ENCODE results near the gene CAMK2A.

Gene CAMK2A

DNA sequence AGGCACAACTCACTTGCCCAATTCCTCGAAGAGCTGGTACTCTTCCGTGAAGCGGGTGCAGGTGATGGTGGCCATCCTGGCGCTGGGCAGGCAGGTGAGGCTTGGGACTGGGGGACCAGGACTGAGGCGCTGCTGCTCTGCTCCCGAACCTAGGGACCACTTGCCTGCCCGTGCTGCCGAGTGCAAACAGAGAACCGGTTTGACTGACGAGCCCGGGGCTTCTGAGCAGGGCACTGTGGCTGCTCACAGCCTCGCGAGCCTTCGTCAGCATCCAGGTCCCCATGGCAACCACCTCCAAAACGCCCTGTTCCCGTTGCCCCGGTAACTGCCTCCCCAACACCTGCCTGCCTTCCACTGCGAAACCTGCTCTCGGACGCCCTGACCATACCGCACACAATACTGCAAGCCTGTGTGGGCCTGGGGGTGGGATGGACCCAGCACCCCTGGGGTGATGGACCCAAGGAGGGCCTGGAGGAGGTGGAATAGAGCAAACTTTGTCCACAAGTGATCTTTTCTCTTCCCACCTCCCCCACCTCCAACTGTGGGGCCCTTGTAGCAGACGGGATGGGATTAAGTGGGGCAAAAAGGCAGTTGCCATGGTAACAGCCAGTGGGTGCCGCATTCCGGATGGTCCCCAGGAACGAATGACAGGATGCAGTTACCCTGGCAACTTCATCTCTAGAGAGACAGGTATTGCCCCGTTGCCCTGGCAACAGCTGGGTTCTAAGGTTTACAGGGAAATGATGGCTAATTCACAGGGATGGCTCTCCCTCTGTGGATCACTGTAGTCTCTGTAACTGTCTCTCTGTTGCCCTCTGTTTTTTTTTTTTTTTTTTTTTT is at the start of gene CAMK2A:
TSS of gene CAMK2A (minus strand) at position 223 of the 840 bp plus-strand sequence. CDS start at position 75, 148 bp downstream.
- DNase-seq, result no peak

DNA sequence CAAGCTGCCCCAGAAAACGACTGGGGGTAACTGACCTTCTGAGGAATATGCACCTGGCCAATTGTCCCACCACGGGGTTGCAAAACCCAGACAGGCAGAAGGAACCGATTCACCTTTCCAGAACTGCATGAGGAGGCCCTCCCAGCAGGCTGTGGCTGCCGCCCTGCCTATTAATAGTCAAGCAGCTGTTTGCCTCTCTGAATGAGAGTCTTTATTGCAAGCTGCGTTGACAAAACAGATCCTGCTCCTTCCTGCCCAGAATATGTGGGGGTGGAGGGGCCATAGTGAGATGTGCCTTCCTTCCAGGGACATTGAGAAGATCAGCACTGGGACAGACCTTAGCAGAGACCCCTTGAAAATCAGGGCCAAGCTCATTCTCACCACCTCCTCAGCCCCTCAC is 49.6 kb upstream of the CAMK2A start:
- peak; percentile 45 for DNase-seq

DNA sequence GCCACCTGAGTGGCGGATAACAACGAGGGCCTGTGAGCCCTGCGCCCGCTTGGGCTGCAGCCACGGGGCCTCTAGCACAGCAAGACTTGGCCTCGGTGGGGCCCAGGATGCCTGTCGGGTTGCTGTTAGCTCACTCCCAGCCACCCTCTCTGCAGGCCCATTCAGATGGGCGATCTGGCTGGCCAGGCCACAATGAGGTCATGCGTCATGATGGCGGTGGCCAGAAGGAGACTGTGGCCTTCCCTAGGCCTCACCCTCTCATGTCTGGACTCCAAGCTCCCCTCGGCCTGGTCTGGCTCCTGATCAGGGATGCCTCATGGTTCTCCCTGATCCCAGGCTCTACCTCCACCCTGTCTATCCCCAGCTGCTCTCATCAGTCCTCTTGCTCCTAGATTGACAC is 49.0 kb upstream of the CAMK2A start:
- DNase-seq, result no peak

DNA sequence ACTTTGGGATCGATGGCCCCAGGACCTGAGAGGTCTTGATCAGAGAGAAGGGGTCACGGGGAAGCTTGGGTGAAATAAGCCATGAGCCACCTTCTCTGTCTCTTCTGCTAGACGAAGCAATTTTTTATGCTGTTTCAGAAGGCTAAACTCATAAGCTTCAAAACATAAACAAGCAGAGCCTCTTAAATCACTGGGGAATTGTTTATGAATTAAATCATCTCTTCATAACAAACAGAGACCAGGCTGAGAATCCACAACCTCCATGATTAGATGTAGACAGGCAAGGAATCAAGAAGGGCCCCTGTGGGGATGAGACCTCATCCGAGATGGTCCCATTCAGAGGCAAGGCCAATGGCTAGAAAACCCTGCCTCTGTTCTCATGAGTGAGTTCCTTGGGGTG is 46.2 kb upstream of the CAMK2A start:
- DNase-seq, result no peak

DNA sequence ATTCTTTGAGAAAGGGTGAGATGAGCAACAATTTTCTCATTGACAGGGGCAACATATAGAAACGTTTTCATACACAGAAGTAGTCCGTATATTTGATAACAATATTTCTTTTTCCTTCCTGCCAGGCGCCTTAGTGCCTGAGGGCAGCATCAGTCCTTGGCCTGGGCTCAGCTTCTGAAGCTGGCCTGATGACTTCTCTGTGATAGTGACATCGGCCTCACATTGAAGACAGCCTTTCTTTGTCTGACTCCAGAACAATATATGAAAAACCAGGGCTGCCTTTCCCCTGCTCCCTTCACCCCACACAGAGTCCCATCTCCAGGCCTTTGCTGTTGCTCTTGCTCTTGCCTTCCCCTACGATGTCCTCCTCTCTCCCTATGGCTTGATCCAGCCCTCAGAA is 43.8 kb upstream of the CAMK2A start:
- no peak for DNase-seq

DNA sequence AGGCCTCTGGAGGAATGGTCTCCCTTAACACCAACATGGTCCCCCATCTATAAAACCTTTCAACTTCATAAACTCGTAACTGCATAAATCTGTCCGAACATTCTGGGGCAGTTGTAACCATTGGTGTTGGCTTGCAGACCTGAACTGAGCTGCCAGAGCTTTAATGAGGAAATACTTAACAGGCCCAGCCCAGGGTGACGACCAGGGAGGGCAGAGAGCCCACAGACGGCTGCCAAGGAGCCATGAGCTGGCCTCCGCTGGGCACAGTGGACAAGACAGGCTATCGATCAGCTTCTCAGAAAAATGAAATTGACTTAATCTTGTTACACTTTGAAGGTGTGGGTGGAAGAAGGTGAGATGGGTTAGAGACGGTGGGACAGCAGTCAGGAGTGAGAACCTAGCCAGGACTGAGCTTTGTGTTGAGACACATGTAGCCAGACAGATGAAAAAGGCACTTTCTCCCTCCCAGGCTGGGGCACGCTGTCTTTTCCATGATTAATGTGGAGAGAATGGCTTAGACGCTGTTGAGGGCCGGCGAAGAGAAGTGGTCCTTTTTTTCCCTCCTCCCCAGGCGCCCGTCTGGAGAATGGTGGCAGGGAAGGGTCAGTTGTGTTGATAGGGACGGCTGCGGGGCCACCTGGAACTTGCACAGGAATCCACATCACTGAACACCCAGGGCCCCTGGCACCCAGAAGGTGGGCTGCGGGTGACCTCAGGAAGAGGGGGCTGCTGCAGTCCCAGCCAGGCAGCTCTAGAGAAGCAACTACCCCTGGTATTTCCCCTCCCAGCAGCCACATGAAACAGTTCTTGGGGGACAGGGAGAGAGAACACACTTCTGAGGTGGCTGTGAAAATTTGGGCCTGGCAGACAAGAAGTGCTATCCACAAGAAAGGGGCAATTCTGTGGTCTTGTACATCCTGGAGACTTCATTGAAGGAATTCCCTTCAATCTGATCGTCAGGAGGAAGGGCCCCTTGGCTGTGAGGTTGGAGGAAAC is 40.6 kb upstream of the CAMK2A start:
- DNase-seq, result no peak

DNA sequence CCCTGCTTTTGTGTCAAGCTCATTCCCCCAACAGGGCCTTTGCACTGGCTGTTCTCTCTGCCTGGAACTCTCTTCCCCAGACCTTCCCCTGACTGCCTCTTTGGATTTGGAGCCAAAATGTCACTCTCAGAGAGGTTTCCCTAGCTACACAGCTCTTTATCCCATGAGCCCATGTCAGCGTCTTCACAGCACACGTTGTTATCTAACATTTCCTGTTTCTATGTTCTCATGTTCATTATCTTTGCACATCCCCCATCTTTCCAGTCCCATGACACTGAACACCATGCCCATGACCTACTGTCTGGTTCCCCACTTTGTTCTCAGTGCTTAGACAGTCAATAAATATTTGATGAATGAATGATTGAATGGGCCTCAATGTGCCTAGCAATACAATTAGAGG is 39.5 kb upstream of the CAMK2A start:
- no peak for DNase-seq

DNA sequence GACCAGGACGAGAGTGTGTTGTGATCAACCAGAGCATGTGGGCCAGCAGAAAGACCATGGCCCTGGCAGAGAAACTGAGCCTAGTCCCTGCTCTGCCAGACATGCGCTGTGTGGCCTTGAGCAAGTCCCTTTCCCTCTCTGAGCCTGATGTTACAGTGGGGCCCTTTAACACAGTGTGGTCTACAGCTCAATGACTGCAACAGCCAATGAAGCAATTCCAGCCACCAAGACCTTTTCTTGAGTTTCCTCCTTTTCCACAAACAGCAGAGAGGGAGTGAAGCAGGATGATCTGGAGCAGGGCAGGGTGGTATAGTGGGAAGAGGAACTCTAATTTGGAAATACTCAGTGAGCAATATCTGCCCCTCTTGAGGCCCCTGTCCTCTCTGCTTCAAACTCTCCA is 38.9 kb upstream of the CAMK2A start:
- DNase-seq, result no peak

DNA sequence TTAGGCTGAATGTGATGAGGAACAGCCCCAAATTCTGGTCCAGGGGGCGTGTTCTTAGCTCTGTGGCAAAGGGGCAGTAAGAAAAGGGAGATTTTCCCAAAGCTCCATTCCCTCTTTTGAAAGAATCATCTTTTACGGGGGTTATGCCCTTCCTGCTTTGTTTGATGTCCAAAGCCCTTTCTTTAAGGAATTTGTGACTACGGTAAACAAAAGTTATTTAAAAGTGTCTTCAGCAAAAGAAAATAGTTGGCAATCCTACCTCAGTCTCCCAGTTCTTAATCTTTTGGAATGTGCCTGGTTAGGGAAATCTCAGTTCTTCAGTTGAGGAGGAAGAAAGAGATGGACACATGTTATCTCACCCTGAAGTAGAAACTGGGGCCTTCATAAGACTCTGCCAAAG is 37.6 kb upstream of the CAMK2A start:
- DNase-seq, result no peak

DNA sequence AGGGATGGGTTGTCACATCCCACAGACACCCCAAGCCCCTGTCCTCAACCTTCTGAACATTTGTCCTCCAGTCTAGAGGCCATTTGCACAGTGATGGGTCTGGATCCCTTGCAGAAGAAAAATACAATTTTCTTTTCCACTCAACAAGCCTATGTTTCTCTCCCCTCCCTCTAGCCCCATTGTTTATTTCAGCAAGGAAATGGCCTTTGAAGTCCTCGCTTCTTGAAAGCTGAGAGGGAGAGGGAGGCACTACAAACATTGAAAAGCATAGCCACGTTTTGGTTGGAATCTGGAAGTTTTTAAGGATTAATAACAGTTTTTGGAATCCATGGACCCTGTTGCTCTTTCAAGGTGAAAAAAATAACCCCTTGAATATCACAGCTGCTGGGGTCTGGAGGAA is 37.1 kb upstream of the CAMK2A start:
- no peak for DNase-seq

DNA sequence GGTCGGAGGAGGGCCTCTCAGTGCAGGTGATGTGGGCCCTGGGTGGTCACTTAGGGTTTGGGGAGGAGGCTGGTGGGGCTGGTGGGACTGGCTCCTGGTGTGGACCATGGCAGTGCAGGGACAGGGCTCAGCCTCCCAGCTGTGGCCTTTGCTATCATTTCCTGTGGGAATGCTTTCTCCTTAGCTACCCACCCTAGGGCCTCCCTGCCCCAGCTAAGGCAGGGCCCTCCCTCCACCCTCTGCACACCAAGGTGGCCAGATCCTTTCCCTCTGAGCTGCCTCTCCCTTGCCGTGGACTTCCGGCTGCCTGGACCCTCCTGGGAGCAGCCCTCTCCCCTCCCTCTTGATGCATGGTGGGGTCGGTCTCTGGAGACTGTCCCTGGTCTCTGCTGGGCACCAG is 35.9 kb upstream of the CAMK2A start:
- no peak for DNase-seq

DNA sequence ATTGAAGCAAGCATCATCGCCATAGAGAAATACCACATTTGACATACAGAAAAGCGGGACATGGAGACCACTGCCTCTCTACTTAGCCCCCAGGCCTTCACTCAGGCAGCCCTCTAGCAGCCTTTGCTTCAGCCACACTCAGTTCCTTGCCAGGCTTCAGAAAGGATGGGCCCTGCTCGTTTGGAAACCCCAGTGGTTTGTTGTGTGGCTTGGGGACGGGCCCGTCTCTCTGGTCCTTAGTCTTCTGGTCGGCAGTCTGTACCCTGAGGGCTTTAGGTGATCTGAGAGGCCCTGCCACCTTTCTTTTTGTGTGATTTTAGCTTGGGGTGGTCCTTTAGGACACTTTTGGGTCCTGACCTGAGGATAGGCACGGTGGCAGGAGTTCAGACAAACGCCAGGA is 34.2 kb upstream of the CAMK2A start:
- DNase-seq, result no peak

DNA sequence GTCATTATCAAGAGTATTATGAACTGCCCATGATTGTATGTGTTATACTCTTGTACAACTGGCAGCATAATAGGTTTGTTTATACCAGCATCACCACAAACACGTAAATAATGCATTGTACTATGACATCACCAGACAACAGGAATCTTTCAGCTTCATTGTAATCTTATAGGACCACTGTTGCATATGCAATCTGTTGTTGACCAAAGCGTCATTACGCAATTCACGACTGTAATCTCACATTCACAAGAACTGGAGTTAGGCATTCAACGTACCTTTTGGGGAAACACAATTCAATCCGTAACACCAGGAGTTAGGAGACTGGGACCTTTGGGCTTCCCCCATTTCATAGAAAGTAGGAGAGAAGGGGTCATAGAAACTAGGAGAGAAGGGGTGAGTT is 33.5 kb upstream of the CAMK2A start:
- DNase-seq, result peak; percentile 29

DNA sequence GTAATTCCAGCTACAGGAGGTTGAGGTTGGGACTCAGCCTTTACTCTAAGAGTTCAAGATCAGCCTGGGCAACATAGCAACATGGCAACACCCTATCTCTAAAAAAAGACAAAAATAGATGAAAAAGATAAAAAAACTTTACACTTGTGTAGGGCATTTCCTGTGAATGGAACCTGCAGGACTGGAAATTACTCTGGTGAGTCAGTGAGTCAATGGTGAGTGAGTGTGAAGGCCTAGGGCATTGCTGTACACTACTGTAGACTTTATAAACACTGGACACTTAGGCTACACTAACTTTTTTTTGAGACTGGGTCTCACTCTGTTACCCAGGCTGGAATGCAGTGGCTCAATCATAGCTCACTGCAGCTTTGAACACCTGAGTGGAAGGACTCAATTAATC is 32.6 kb upstream of the CAMK2A start:
- DNase-seq, result no peak

DNA sequence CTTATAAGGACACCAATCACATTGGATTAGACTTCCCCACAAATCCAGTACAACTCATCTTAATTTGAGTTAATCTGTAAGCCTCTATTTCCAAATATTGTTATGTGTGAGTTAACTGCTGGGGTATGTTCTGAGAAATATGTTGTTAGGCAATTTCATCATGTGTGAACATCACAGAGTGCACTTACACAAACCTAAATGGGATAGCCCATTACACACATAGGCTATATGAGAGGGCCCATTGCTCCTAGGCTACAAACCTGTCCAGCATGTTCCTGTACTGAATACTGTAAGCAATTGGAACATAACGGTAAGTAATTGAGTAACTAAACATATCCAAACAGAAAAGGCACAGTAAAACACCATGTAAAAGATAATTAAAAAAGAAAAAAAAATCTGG is 32.2 kb upstream of the CAMK2A start:
- DNase-seq, result no peak

DNA sequence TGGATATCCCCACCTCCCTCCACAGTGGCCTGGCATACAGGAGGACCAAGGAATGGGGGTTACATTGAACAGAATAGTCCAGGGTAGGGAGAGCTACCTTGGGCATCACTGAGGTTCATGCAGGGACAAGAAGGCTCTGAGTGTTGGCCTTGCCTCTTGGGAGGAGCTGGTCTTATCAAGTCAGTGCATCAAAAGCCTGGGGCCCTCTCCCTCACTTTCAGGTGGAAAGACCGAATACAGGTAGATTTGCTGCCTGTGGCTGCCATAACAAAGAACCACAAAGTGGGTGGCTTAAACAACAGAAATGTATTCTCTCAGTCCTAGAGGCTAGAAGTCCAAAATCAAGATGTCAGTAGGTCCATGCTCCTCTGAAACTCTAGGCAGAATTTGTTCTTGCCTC is 31.6 kb upstream of the CAMK2A start:
- no peak for DNase-seq

DNA sequence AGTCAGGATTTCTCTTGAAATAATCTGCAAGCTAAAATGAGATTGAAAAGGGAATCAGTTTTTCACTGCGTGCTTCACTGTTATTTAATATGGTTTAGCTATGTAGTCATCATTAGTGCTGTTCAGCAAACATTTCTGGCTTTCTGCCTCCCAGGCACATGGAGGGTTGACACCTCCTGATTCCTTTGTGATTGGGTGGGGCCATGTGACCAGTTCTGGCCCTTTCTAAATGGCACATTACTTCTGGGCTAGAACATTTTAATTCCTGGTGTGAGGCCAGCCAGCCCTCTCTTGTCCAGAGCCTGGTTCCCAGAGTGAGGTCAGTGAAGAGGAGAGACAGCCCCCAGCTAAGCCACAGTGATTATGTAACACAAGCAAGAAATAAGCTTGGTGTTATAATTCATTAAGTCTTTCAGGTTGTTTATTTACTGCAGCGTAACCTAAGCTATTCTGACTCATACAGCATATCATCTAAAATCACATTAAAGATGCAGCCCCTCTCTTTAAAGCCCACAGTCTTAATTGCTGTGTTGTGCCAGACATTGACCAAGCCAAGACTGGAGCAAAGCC is 30.6 kb upstream of the CAMK2A start:
- DNase-seq, result peak; percentile 22

DNA sequence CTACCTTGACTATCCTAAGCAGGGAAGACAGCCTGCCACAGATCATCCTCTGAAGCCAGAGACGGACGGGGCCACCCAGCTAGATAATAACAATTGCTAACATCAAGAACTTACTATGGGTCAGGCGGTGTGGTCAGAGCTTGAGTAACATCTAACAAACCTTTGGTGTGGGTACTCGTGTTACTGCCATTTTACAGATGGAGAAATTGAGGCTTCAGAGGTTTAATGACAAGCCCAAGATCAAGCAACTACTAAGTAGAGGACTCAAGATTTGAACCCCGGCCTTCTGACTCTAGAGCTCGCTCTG is 29.9 kb upstream of the CAMK2A start:
- no peak for DNase-seq

DNA sequence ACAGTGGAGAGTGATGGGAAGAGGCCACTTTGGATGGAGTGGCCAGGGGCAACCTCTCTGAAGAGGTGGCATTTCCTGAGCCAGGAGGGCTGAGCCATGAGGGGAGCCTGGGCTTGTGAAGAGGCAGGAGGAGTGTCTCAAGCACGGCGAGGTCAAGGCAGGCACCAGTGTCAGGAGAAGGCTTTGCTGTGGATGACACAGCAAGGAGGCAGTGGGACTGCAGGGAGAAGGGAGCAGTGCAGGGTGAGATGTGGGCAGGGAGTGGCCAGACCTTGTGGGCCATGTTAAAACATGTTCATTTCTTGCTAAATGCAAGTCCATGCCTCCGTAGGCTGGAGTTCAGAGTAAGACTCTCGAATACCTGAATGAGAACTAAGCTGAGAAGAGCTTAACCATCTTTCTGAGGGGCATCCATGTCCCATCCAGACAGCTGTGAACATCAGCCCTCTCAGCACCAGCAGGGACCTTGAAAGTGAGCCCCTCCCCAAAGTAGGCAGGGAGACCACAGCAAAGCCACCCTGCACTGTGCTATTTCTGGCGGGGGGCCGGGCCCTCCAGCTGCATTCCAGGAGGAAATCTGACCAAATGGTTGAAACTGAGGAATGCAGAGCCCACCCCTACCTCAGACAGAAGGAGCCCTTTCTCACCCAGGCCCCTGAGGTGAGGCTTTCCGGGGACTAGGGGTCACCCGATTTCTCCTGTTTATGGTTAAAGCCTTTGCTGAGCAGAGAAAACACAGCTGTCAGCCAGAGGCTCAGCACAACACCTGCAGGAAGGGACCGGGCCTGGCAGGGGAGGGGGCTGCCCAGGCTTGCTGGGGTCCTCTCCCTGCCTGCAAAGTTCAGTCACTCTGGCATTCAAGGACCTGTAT is 29.3 kb upstream of the CAMK2A start:
- no peak for DNase-seq

DNA sequence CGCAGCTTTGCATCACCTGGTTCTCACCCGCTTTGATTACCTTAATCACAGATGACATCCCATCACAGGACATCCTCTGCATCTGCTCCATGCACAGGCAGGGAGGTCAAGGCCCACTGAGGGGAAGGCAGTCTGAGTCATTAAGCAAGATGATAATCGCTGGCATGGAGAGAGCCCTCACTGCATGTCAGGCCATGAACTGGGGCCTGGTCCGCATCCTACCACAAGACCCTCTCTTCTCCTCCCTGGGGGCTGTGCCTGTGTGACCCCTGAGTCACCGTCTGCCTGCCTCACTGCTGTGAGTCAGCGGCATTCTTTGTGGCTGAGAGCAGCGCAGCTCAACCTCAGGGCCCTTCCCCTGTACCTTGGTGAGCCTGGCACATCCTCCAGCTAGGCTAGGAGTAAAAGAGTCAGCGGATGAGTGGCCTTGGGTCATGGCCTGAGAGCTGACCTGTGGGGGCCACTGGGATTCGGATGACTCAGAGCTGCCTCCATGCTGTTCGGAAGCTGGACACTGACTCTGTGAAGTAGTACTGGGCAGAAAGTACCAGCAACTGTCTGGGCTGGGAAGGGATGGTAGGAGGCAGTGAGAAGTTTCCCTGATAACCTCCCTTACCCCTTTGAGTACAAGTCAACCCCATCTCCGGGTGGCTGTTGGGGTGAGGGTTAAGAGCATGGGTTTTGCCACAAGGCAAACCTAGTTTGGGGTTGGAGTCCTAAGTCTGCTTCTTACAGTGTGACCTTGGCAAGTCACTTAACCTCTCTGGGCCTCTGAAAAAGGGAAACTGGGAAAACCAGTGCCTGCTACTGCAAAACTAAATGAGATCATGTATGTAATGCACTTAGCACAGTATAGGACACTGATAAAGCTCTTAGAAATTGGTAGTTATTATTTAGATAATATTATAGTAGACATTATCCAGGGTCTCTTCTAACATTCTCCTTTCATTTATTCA is 27.8 kb upstream of the CAMK2A start:
- peak; percentile 29 for DNase-seq

DNA sequence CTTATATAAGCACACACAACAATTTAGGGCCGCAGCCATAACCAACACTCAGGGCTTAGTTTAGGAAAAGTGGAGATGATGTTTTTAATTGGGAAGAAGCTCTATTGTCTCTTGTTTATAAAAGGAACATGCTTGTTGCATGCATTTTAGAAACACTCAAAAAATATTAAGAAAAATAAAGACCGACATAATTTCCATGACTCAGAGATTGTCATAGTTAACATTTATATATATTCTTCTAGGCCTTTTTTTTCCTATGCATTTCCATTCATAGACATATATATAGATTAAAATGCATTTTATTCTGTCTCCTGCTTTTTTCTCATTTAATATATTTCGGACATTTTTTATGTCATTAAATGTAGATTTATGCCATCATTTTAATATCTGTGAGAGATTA is 26.7 kb upstream of the CAMK2A start:
- no peak for DNase-seq

DNA sequence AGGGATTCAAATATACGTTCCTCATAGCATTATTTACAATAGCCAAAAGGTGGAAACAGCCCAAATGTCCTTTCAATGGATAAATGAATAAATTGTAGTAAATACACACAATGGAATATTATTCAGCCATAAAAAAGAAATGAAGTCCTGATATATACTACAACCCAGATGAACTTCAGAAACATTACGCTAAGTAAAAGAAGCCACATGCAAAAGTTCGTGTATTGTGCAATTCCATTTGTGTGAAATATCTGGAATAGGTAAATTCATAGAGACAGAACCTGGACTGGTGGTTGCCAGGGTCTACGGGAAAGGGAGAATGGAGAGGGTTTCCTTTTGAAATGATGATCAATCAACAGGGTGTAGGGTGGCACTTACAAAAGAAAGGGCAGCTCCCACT is 25.7 kb upstream of the CAMK2A start:
- DNase-seq, result no peak
